Right renal cortex interstitium (tissue), 3 donors: Measurements from ENCODE around the gene NID2. TPM values are rescaled to one million over a fixed set of nuclear protein-coding genes. Genes with fewer than 3 reads are reported as not detected.

Experiments
- DNase-seq, 3 donors: peaks; one replicate each; pipeline ENCODE4 v3.0.0-alpha.2; 2013; ENCODE audit warnings: low read depth in 3 of 3, low spot score in 2 of 3
- polyA plus RNA-seq, 3 donors: library from polyadenylated mRNA; unstranded; fragments of 120-200 nt; gene quantifications; one replicate each; pipeline ENCODE4 v1.2.1, GENCODE V29; 2013; ENCODE audit not compliant: insufficient read length in 3 of 3

Gene NID2
- polyA plus RNA-seq, 3 donors = 109 to 129 (median 117) TPM

GRCh38 chr14:52005625-52006024 lies 63.2 kb downstream of the NID2 start:
- no peak for DNase-seq

- no peak for DNase-seq
Observed at GRCh38 chr14:52003324-52003723, 65.5 kb downstream of the NID2 start.

GRCh38 chr14:52002542-52002941 lies 66.3 kb downstream of the NID2 start:
- DNase-seq = no peak

- no peak for DNase-seq
Observed at GRCh38 chr14:52000696-52001095, 68.2 kb downstream of the NID2 start.

GRCh38 chr14:52000019-52000582 lies 68.8 kb downstream of the NID2 start:
- DNase-seq = no peak

GRCh38 chr14:51999084-51999483 lies 69.8 kb downstream of the NID2 start:
- DNase-seq = no peak

- no peak for DNase-seq
Observed at GRCh38 chr14:51998348-51998747, 70.5 kb downstream of the NID2 start.

GRCh38 chr14:51996148-51996746 lies 72.6 kb downstream of the NID2 start:
- no peak for DNase-seq

- DNase-seq = no peak
Observed at GRCh38 chr14:51993285-51993920, 75.5 kb downstream of the NID2 start.

- no peak for DNase-seq
Observed at GRCh38 chr14:51990488-51990887, 78.4 kb downstream of the NID2 start.

GRCh38 chr14:51989293-51990234 lies 79.3 kb downstream of the NID2 start, which contains the start of gene RTRAF:
RTRAF (plus strand) TSS chr14:51989546; CDS start chr14:51989640, 94 bp downstream.
- peak; percentile 82 to 86 (median 82) for DNase-seq

- no peak for DNase-seq
Observed at GRCh38 chr14:51988221-51988620, 80.6 kb downstream of the NID2 start.

GRCh38 chr14:51981218-51981854 lies 87.5 kb downstream of the NID2 start:
- no peak for DNase-seq

GRCh38 chr14:51979088-51979709 lies 89.7 kb downstream of the NID2 start:
- peak in 2 of 3 donors; percentile 67 to 72 for DNase-seq

GRCh38 chr14:51978681-51979085 lies 90.2 kb downstream of the NID2 start:
- no peak for DNase-seq

- DNase-seq = no peak
Observed at GRCh38 chr14:51977075-51977474, 91.8 kb downstream of the NID2 start.

GRCh38 chr14:51972566-51972965 lies 96.3 kb downstream of the NID2 start:
- DNase-seq = no peak

GRCh38 chr14:51969852-51970540 lies 98.9 kb downstream of the NID2 start:
- no peak for DNase-seq

GRCh38 chr14:51967521-51967920 lies 101.3 kb downstream of the NID2 start:
- DNase-seq = no peak
